Measurements from ENCODE around the gene KLK12.

KLK12 gene

GRCh38 chr19:51034704-51035103 is at the start of gene KLK12:
TSS of gene KLK12 (minus strand) at chr19:51035002. CDS start at chr19:51034621, 381 bp downstream.
- DNase-seq (ENCODE audit: low read depth in 2 of 2), result no peak

GRCh38 chr19:51084505-51084904 is 49.7 kb upstream of the KLK12 start:
- no peak for DNase-seq (ENCODE audit: low read depth in 2 of 2)

- no peak for DNase-seq (ENCODE audit: low read depth in 2 of 2)
Measured at GRCh38 chr19:51083783-51084182, 49.0 kb upstream of the KLK12 start.

GRCh38 chr19:51083181-51083580 is 48.4 kb upstream of the KLK12 start:
- no peak for DNase-seq (ENCODE audit: low read depth in 2 of 2)

- no peak for DNase-seq (ENCODE audit: low read depth in 2 of 2)
Measured at GRCh38 chr19:51082611-51083010, 47.8 kb upstream of the KLK12 start, which contains the start of gene KLK14. TSS of gene KLK14 (minus strand) at chr19:51082887. CDS start at chr19:51082614, 273 bp downstream.

- DNase-seq (ENCODE audit: low read depth in 2 of 2), result no peak
Measured at GRCh38 chr19:51081476-51081875, 46.7 kb upstream of the KLK12 start.

- no peak for DNase-seq (ENCODE audit: low read depth in 2 of 2)
Measured at GRCh38 chr19:51079481-51080110, 44.8 kb upstream of the KLK12 start.

GRCh38 chr19:51078731-51079130 is 43.9 kb upstream of the KLK12 start:
- DNase-seq (ENCODE audit: low read depth in 2 of 2), result no peak

GRCh38 chr19:51078104-51078503 is 43.3 kb upstream of the KLK12 start:
- no peak for DNase-seq (ENCODE audit: low read depth in 2 of 2)

GRCh38 chr19:51076631-51077213 is 41.9 kb upstream of the KLK12 start:
- no peak for DNase-seq (ENCODE audit: low read depth in 2 of 2)

- DNase-seq (ENCODE audit: low read depth in 2 of 2), result no peak
Measured at GRCh38 chr19:51075998-51076397, 41.2 kb upstream of the KLK12 start.

- DNase-seq (ENCODE audit: low read depth in 2 of 2), result no peak
Measured at GRCh38 chr19:51071095-51071405, 36.2 kb upstream of the KLK12 start.

GRCh38 chr19:51070334-51071094 is 35.7 kb upstream of the KLK12 start:
- no peak for DNase-seq (ENCODE audit: low read depth in 2 of 2)

- DNase-seq (ENCODE audit: low read depth in 2 of 2), result no peak
Measured at GRCh38 chr19:51066393-51067186, 31.8 kb upstream of the KLK12 start.

- no peak for DNase-seq (ENCODE audit: low read depth in 2 of 2)
Measured at GRCh38 chr19:51065221-51065960, 30.6 kb upstream of the KLK12 start.

GRCh38 chr19:51064534-51065220 is 29.9 kb upstream of the KLK12 start, which contains the start of gene KLK13:
TSS of gene KLK13 (minus strand) at chr19:51065092. CDS start at chr19:51065067, 25 bp downstream.
- no peak for DNase-seq (ENCODE audit: low read depth in 2 of 2)

GRCh38 chr19:51063664-51064063 is 28.9 kb upstream of the KLK12 start:
- no peak for DNase-seq (ENCODE audit: low read depth in 2 of 2)

- DNase-seq (ENCODE audit: low read depth in 2 of 2), result no peak
Measured at GRCh38 chr19:51060973-51061372, 26.2 kb upstream of the KLK12 start.

- no peak for DNase-seq (ENCODE audit: low read depth in 2 of 2)
Measured at GRCh38 chr19:51060336-51060735, 25.5 kb upstream of the KLK12 start.

GRCh38 chr19:51059715-51060114 is 24.9 kb upstream of the KLK12 start:
- no peak for DNase-seq (ENCODE audit: low read depth in 2 of 2)

- no peak for DNase-seq (ENCODE audit: low read depth in 2 of 2)
Measured at GRCh38 chr19:51055866-51056265, 21.1 kb upstream of the KLK12 start.
